H1 (cell line): Measurements from ENCODE around the gene RHBDD1. TPM values are rescaled to one million over a fixed set of nuclear protein-coding genes. Genes with fewer than 3 reads are reported as not detected.

ENCODE experiments used
- BRCA1 ChIP-seq: IDR thresholded peaks from 2 replicates; pipeline ENCODE4 v1.6.1; 2012; ENCODE audit warnings: low read depth, low read length, improper control_type of control experiment
- CBX8 ChIP-seq: fragments of 300-800, 300-1000 bp; sonication (generic); IDR thresholded peaks from 2 replicates; pipeline ENCODE4 v1.7.1; 2016; ENCODE audit warnings: low read depth, low read length, borderline replicate concordance
- polyA plus RNA-seq, 7 experiments: library from polyadenylated mRNA; depleted of rRNA in 3 of 7; stranded (reverse) in 5 of 7; unstranded in 2 of 7; fragments of >200 nt in 5 of 7; fragments of 200-250 nt in 2 of 7; gene quantifications; 1 replicate in 5 of 7; 2 replicates in 1 of 7; 4 replicates in 1 of 7; pipeline versions ENCODE4 v1.2.1 to v1.2.3, GENCODE V29; 2011 to 2013; ENCODE audit warnings: missing spikeins in 2 of 7, mixed read lengths in 2 of 7
- total RNA-seq: library from RNA; stranded (reverse); fragmentation: NEBNext Ultra II Directional; extraction: Animal tissue kit (Norgen Biotek cat#: 25700); gene quantifications from 2 replicates; pipeline ENCODE4 v1.2.1, GENCODE V29; 2021

The RHBDD1 gene
- total and polyA plus RNA-seq, 2 of the 8 experiments (the other 6 are each of a cell fraction or from before 2014, with no cell fraction given): 10.5 to 23.1 TPM

GRCh38 chr2:226825056-226825455 lies 10.8 kb upstream of the RHBDD1 start (continued):
- TF ChIP-seq CBX8 (no peak), BRCA1 (no peak)
